Measurements from ENCODE around the gene BAZ1B.
A peak's percentile ranks its signal among the peaks of the same experiment; 100 is the strongest.
"Not testable (repeated sequence)": the region's sequence is repeated elsewhere in the genome, so short reads cannot be mapped to it uniquely, and the experiment has no call there.

BAZ1B gene

DNA sequence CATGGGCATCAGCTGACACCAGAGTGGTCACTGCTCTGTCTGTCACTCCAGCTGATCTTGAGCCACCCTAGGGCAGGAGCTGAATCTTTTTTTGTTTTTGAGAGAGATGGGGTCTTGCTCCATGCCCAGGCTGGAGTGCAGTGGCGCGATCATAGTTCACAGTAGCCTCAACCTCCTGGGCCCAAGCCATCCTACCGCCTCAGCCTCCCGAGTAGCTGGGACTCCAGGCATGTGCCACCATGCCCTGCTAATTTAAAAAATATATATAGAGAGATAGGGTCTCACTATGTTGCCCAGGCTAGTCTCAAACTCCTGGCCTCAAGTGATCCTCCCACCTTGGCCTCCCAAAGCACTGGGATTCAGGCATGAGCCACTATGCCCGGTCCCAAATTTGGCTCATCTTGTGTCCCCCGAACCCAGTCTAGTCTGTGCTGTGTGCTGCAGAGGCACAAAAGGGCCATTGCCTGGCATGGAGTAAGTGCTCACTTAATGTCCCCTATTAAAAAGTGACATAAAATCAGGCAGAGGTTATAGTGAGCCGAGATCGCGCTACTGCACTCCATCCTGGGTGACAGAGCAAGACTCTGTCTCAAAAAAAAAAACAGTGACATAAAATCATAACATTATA lies 96.6 kb downstream of the BAZ1B start:
- 88 to 93% methylated on average over 2 to 4 of the region's 9 CpGs for WGBS, 2 experiments (ENCODE audit: insufficient coverage in 2 of 2)

DNA sequence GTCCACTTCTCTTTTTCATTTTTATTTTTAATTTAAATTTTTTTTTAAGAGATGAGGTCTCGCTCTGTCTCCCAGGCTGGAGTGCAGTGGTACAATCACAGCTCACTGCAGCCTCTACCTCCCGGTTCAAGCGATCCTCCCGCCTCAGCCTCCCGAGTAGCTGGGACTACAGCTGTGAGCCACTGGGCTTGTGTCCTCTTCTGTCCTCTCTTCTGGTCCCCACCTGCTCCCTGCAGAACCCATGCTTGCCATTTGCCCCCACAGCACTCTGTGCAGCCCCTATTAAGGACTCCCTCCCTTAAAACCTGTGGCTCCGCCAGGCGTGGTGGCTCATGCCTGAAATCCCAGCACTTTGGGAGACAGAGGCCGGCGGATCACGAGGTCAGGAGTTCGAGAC lies 97.6 kb downstream of the BAZ1B start:
- Histone ChIP-seq H3K36me3 (ENCODE audit: control insufficient read depth, insufficient read depth, low read length) (no peaks in the 10 kb centered on the region), H3K4me3 (ENCODE audit: extremely low read depth, insufficient read depth, low read length, poor library complexity, severe bottlenecking) (no peak overlapping the region), H3K9me3 (ENCODE audit: control insufficient read depth, low read length) (no peaks in the 10 kb centered on the region), H3K27ac (ENCODE audit: low read depth, low read length, severe bottlenecking) (no peak overlapping the region), H3K4me1 (ENCODE audit: control insufficient read depth, insufficient read depth, low read length, poor library complexity, severe bottlenecking) (peaks cover 3% of the 10 kb centered on the region)
- 94 to 99% methylated on average over 6 to 9 of the region's 11 CpGs for WGBS, 2 experiments (ENCODE audit: insufficient coverage in 2 of 2)

More for the DNA sequence above, 96.6 kb downstream of the BAZ1B start:
- H3K4me3 ChIP-seq (ENCODE audit: extremely low read depth, insufficient read depth, low read length, poor library complexity, severe bottlenecking), result no peak overlapping the region
- H3K27ac ChIP-seq (ENCODE audit: low read depth, low read length, severe bottlenecking), result no peak overlapping the region
- no peaks in the 10 kb centered on the region for H3K9me3 ChIP-seq (ENCODE audit: control insufficient read depth, low read length)
- peaks cover 3% of the 10 kb centered on the region for H3K4me1 ChIP-seq (ENCODE audit: control insufficient read depth, insufficient read depth, low read length, poor library complexity, severe bottlenecking)
- no peaks in the 10 kb centered on the region for H3K36me3 ChIP-seq (ENCODE audit: control insufficient read depth, insufficient read depth, low read length)

DNA sequence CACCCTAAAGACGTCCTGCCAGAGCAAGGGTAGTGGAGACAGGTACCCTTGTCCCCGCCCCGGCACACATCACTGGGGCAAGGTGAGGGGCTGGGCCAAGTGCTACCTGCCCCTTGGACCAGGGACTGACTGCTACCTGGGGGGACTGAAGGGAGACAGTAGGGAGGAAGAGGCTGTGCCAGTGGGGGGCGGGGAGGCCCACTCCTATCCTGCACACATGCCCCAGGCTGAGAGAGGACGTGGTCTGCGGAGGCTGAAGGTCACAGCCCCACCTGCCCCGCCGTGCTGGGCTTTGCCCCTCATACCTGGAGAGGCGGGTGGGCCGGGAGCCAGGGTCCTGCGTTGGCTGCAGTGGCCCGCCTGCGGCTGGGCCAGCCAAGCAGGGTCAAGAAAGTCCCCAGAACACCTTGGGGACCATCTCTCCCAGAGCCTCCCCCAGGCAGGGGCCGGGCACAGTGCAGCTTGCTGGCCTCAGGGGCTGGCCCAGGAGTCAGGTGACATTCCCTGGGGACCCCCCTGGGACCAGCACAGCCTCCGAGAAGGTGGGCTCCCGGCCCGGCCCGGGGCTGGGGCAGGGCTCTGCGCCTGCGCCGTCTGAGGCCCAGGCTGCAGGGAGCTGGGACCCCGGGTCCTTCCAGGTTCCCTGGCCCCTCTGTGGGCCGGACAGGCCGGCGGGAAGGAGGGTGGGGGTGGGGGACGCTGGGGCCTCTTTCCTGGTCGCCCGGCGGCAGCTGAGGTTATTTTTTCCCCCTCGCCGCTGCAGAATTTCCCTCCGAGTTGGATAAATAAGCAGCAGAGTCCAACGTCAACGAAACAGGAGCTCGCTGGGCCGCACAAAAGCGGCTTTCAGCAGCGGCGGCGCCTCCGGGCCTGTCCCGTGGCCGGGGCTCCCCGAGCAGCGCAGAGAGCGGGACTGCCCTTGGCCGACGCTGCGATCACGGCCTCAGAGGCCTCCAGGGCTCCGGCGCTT lies 98.3 kb downstream of the BAZ1B start:
- no peak overlapping the region for H3K27ac ChIP-seq (ENCODE audit: low read depth, low read length, severe bottlenecking)
- H3K9me3 ChIP-seq (ENCODE audit: control insufficient read depth, low read length), result no peaks in the 10 kb centered on the region
- H3K4me3 ChIP-seq (ENCODE audit: extremely low read depth, insufficient read depth, low read length, poor library complexity, severe bottlenecking), result no peak overlapping the region
- peaks cover 3% of the 10 kb centered on the region for H3K4me1 ChIP-seq (ENCODE audit: control insufficient read depth, insufficient read depth, low read length, poor library complexity, severe bottlenecking)
- no peaks in the 10 kb centered on the region for H3K36me3 ChIP-seq (ENCODE audit: control insufficient read depth, insufficient read depth, low read length)
- 50 to 55% methylated on average over 27 to 34 of the region's 52 CpGs for WGBS, 2 experiments (ENCODE audit: insufficient coverage in 2 of 2)

DNA sequence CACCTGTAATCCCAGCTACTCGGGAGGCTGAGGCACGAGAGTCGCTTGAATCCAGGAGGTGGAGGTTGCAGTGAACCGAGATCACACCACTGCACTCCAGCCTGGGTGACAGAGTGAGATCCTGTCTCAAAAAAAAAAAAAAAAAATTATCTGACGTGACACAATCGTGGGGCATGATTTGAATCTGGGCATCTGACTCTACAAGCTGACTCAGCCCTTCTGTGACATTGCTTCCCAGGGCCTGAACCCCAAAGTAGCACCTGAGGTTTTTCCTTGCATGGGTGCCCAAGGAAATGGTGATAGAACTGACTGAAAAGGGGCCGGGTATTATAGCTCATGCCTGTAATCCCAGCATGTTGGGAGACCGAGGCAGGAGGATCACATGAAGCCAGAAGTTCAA lies 101.5 kb downstream of the BAZ1B start:
- H3K4me3 ChIP-seq (ENCODE audit: extremely low read depth, insufficient read depth, low read length, poor library complexity, severe bottlenecking); H3K36me3 ChIP-seq (ENCODE audit: control insufficient read depth, insufficient read depth, low read length); H3K27ac ChIP-seq (ENCODE audit: low read depth, low read length, severe bottlenecking); H3K4me1 ChIP-seq (ENCODE audit: control insufficient read depth, insufficient read depth, low read length, poor library complexity, severe bottlenecking); H3K9me3 ChIP-seq (ENCODE audit: control insufficient read depth, low read length): not testable (repeated sequence)
- WGBS, 2 experiments (ENCODE audit: insufficient coverage in 2 of 2), result 88% methylated on average over 7 to 8 of the region's 8 CpGs

DNA sequence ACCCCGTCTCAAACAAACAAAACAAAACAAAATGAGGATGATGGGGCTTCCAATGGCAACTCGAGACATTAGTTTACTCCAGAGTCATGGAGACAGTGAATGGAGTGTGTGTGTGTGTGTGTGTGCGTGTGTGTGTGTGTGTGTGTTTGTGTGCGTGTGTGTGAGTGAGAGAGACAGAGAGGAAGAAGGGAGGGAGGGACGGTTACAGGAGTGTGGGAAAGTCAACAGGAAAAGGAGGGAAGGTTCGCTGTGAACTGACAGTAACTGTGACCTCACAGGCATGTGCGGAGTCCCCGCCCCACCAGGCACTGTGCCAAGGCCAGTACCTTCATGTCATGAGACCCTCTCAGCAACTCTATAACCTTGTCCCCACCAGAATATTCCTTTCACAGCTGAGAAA lies 102.1 kb downstream of the BAZ1B start:
- not testable (repeated sequence) for H3K4me1 ChIP-seq (ENCODE audit: control insufficient read depth, insufficient read depth, low read length, poor library complexity, severe bottlenecking); H3K9me3 ChIP-seq (ENCODE audit: control insufficient read depth, low read length); H3K4me3 ChIP-seq (ENCODE audit: extremely low read depth, insufficient read depth, low read length, poor library complexity, severe bottlenecking); H3K36me3 ChIP-seq (ENCODE audit: control insufficient read depth, insufficient read depth, low read length); H3K27ac ChIP-seq (ENCODE audit: low read depth, low read length, severe bottlenecking)
- 62 to 65% methylated on average over 3 to 5 of the region's 8 CpGs for WGBS, 2 experiments (ENCODE audit: insufficient coverage in 2 of 2)

DNA sequence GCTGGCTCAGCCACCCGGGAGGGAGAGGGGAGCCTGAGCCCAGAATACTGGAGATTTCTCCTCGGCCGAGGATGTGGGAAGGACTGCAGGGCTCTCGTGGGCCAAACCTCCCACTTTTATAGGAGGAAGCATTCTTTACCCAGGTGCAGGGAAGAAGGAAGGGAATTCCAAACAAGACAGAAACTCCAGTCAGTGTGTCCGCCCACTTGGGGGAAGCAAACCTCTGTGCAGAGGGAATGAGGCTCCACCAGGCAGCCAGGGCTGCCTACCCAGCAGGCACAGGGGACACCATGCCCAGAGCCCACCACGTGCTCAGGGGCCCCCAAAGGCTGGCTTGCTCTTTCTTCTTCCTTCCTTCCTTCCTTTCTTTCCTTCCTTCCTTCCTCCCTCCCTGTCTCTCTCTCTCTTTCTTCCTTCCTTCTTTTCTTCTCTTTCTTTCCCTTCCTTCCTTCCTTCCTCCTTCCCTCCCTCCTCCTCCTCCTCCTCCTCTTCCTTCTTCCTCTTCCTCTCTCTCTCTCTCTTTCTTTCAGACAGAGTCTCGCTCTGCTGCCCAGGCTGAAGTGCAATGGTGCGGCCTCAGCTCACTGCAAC lies 103.9 kb downstream of the BAZ1B start:
- Histone ChIP-seq H3K4me3 (ENCODE audit: extremely low read depth, insufficient read depth, low read length, poor library complexity, severe bottlenecking) (no peak overlapping the region), H3K27ac (ENCODE audit: low read depth, low read length, severe bottlenecking) (no peak overlapping the region), H3K36me3 (ENCODE audit: control insufficient read depth, insufficient read depth, low read length) (no peaks in the 10 kb centered on the region), H3K9me3 (ENCODE audit: control insufficient read depth, low read length) (no peaks in the 10 kb centered on the region), H3K4me1 (ENCODE audit: control insufficient read depth, insufficient read depth, low read length, poor library complexity, severe bottlenecking) (no peaks in the 10 kb centered on the region)
- 74% methylated on average over 4 of the region's 8 CpGs; no CpG with 5 or more reads in 1 of the 2 experiments for WGBS, 2 experiments (ENCODE audit: insufficient coverage in 2 of 2)

DNA sequence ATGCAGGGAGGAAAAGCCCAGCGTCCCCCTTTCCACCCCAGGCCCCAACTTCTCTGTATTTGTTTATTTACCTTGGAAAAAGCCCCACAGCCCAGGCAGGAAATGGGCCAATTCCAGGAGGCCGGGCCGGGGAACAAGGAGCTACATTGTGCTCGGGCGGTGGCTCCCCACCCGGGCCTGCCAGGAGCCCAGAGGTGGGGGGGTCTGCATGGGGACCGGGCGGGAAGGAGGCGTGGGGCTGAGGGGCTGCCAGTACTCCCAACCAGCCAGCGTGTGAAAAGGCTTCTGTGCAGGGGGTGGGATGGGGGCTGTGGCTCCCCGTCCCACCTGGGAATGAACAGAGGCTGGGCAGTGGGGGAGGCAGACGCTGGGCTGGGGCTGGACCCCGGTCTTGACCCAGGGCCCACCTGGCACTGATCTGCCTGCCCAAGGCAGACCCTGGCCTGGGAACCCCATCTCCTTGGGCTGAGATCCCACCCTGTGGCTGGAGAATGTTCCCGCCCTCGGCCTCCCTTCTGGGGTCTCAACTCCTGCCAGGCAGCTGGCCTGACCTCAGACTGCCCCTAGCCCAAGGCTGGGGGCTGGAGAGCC lies 111.5 kb downstream of the BAZ1B start:
- peak overlapping the region; percentile 81 for H3K27ac ChIP-seq (ENCODE audit: low read depth, low read length, severe bottlenecking)
- H3K4me3 ChIP-seq (ENCODE audit: extremely low read depth, insufficient read depth, low read length, poor library complexity, severe bottlenecking); H3K4me1 ChIP-seq (ENCODE audit: control insufficient read depth, insufficient read depth, low read length, poor library complexity, severe bottlenecking); H3K36me3 ChIP-seq (ENCODE audit: control insufficient read depth, insufficient read depth, low read length); H3K9me3 ChIP-seq (ENCODE audit: control insufficient read depth, low read length): not testable (repeated sequence)
- WGBS, 2 experiments (ENCODE audit: insufficient coverage in 2 of 2), result 28 to 57% methylated on average over 6 to 11 of the region's 15 CpGs

DNA sequence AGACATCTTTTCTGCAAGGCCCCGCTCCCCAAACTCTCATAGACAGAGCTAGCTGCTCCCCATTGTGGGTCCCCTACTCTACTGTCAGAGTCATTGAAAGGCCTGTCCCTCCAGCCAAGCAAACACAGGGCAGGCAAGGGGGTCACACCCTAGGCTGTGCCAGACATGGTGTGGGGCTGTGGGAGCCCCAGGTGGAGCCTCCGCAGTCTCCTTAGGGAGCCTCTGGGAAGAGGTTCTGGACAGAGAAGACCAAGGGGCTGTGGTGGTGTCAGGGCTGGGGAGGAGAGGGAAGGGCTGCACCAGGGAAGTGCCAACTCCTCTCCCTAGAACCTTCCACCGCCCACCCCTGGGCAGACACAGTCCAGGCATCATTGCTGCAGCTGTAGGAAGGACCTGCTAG lies 117.2 kb downstream of the BAZ1B start:
- H3K36me3 ChIP-seq (ENCODE audit: control insufficient read depth, insufficient read depth, low read length); H3K9me3 ChIP-seq (ENCODE audit: control insufficient read depth, low read length); H3K4me1 ChIP-seq (ENCODE audit: control insufficient read depth, insufficient read depth, low read length, poor library complexity, severe bottlenecking); H3K4me3 ChIP-seq (ENCODE audit: extremely low read depth, insufficient read depth, low read length, poor library complexity, severe bottlenecking); H3K27ac ChIP-seq (ENCODE audit: low read depth, low read length, severe bottlenecking): not testable (repeated sequence)
- WGBS, 2 experiments (ENCODE audit: insufficient coverage in 2 of 2), result 100% methylated on average over 1 to 2 of the region's 3 CpGs

DNA sequence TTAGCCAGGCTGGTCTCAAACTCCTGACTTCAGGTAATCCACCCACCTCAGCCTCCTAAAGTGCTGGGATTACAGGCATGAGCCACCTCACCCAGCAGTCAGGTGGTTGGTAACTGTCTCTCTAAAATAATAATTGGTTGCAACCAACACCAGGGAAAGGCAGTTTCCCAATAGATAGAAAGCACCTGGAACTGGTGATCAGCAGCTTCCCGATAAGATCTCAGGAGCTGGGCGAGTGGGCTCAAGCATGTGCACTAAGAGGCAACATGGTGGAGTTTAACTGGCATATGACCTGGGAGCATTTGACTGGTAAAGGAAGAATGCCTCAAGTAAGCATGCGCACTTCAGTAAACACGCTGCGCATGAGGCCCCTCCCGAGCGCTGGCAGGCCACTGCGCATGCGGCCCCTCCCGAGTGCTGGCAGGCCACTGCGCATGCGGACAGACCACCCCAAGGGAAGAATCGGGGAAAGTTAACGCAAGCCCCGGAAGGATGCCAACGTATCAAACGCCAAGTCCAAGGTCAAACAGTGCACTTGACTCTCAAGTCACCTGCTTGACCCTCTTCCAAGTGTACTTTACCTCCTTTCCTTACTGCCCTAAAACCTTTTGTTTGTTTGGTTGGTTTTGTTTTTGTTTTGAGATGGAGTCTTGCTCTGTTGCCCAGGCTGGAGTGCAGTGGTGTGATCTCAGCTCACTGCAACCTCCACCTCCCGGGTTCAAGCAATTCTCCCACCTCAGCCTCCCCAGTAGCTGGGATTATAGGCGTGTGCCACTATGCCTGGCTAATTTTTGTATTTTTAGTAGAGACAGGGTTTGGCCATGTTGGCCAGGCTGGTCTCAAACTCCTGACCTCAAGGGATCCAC lies 122.7 kb downstream of the BAZ1B start:
- H3K36me3 ChIP-seq (ENCODE audit: control insufficient read depth, insufficient read depth, low read length); H3K4me3 ChIP-seq (ENCODE audit: extremely low read depth, insufficient read depth, low read length, poor library complexity, severe bottlenecking); H3K9me3 ChIP-seq (ENCODE audit: control insufficient read depth, low read length); H3K4me1 ChIP-seq (ENCODE audit: control insufficient read depth, insufficient read depth, low read length, poor library complexity, severe bottlenecking); H3K27ac ChIP-seq (ENCODE audit: low read depth, low read length, severe bottlenecking): not testable (repeated sequence)
- whole genome bisulfite sequencing, 2 experiments (ENCODE audit: insufficient coverage in 2 of 2), result 72 to 79% methylated on average over 14 to 17 of the region's 19 CpGs
